GM19467 (cell line): ENCODE data around the gene FBXO15.

Source experiments
- ATAC-seq: cut with Tn5 transposase; IDR thresholded peaks from one replicate; pipeline ENCODE4 v1.9.1; 2021; ENCODE audit warnings: mild to moderate bottlenecking, moderate library complexity; ENCODE audit not compliant: unreplicated experiment

FBXO15 gene

GRCh38 chr18:74116633-74117554 lies 30.7 kb downstream of the FBXO15 start:
- ATAC-seq, result no peak

- ATAC-seq, result no peak
These were observed 32.6 kb downstream of the FBXO15 start for GRCh38 chr18:74115046-74115445.

GRCh38 chr18:74114116-74114515 lies 33.5 kb downstream of the FBXO15 start:
- ATAC-seq, result no peak

GRCh38 chr18:74113711-74114110 lies 33.9 kb downstream of the FBXO15 start:
- no peak for ATAC-seq

GRCh38 chr18:74110976-74111375 lies 36.7 kb downstream of the FBXO15 start:
- ATAC-seq, result no peak

- ATAC-seq, result no peak
These were observed 37.5 kb downstream of the FBXO15 start for GRCh38 chr18:74110149-74110548.

GRCh38 chr18:74108460-74108859 lies 39.2 kb downstream of the FBXO15 start:
- ATAC-seq, result no peak

GRCh38 chr18:74097803-74098202 lies 49.8 kb downstream of the FBXO15 start:
- ATAC-seq, result no peak

GRCh38 chr18:74092922-74093321 lies 54.7 kb downstream of the FBXO15 start:
- ATAC-seq, result no peak

GRCh38 chr18:74084184-74084855 lies 63.3 kb downstream of the FBXO15 start:
- ATAC-seq, result no peak

GRCh38 chr18:74083557-74083952 lies 64.1 kb downstream of the FBXO15 start:
- ATAC-seq, result no peak

GRCh38 chr18:74082742-74083556 lies 64.7 kb downstream of the FBXO15 start:
- ATAC-seq, result no peak

- peak; percentile 98 for ATAC-seq
These were observed 65.5 kb downstream of the FBXO15 start for GRCh38 chr18:74081966-74082741.

GRCh38 chr18:74078257-74078656 lies 69.4 kb downstream of the FBXO15 start:
- no peak for ATAC-seq

GRCh38 chr18:74074668-74075564 lies 72.7 kb downstream of the FBXO15 start:
- ATAC-seq, result no peak

- no peak for ATAC-seq
These were observed 73.5 kb downstream of the FBXO15 start for GRCh38 chr18:74073957-74074667.

- no peak for ATAC-seq
These were observed 78.2 kb downstream of the FBXO15 start for GRCh38 chr18:74069178-74070050.

- ATAC-seq, result no peak
These were observed 79.3 kb downstream of the FBXO15 start for GRCh38 chr18:74068296-74068695.
